ENCODE results near the gene LCOR.
A peak's percentile ranks its signal among the peaks of the same experiment; 100 is the strongest.

LCOR gene

DNA sequence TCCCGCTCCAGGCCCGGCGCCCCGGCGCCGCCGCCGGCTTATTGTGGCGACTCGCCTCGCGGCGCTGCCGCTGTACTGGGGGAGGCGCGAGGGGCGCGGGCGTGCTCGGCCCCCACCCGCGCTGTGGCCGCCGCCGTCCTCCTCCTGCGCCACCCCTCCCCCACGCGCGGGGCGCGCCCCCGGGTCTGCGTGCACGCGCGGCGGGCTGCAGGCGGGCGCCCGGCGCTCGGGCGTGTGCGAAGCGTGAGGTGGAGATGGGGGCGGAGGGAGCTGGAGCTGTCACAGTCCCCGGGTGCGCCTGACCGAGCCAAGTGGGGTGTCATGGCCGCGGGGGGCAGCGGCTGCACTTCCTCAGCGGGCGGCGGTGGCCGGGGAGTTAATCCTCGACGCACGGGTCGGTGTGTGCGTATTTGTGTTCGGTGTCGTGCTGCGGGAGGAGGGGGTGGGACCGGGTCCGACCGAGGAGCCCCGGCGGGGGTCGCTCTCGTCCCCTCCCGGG, 672 bp downstream of the LCOR start:
- peak; percentile 73 for ATAC-seq
- TF ChIP-seq BACH2 (CRISPR knock-in tag; IDR thresholded peaks at IDR 0.05; ENCODE audit: borderline replicate concordance) (peak; percentile 66; the same call in 1 of the 2 replicates), SNAI2 (CRISPR knock-in tag; IDR thresholded peaks at IDR 0.05) (peak; percentile 96), ZC3H10 (CRISPR knock-in tag; IDR thresholded peaks at IDR 0.05) (peak; percentile 67; the same call in 1 of the 2 replicates), PPARA (CRISPR knock-in tag; IDR thresholded peaks at IDR 0.05; ENCODE audit: borderline replicate concordance) (peak; percentile 85; the same call in 1 of the 2 replicates), CSDC2 (CRISPR knock-in tag; IDR thresholded peaks at IDR 0.05) (peak; percentile 94; the same call in 1 of the 2 replicates), OSR1 (CRISPR knock-in tag; IDR thresholded peaks at IDR 0.05) (peak; percentile 86; the same call in 1 of the 2 replicates), RARB (CRISPR knock-in tag; IDR thresholded peaks at IDR 0.05) (no peak), TSHZ2 (CRISPR knock-in tag; IDR thresholded peaks at IDR 0.05) (peak; percentile 95), CREB5 (CRISPR knock-in tag; IDR thresholded peaks at IDR 0.05; ENCODE audit: low read depth) (no peak), ZFP30 (CRISPR knock-in tag; IDR thresholded peaks at IDR 0.05) (peak; percentile 3; the same call in 1 of the 2 replicates), POU6F1 (CRISPR knock-in tag; IDR thresholded peaks at IDR 0.05; ENCODE audit: borderline replicate concordance, low read depth) (no peak)

DNA sequence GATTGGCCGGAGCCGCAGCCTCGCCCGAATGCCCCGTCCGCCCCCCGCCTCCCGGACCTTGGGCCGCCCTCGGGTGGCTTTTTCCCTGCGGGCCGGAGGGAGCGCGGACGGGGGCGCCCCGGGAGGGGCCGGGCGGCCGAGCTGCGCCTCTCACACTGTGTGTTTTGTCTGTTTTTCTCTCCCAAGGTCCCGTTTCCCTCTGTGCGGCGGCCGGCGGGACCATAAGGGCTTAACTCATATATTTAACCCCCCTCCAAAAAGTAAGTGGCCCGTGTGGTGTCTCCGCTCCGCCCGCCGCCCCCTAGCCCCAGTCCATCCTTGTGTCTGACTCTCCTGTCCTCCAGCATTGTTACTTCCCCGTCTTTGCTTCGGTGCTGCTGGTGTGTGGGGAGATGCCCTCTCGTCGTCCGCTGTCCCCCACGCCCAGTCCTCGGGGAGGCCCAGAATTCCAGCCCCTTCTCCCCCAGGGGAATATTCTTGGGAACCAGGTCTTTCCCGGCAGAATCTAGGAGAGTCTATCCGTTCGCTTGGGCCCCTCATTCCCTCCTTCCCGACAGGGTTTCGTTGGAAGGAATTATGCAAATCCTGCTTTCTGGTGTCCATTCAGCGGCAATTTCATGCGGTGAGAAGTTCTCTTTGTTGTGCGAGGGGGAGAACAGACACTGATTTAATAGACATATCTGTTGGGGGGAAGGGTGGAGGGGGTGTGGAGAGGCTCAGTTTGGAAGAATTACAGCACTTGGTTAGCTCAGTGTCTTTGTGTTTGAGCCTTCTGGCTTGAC, 1.3 kb downstream of the LCOR start:
- peak; percentile 42 for ATAC-seq
- no peak for TF ChIP-seq CSDC2 (CRISPR knock-in tag; IDR thresholded peaks at IDR 0.05)
- no peak for TF ChIP-seq TCF4 (CRISPR knock-in tag; IDR thresholded peaks at IDR 0.05; ENCODE audit: borderline replicate concordance)
- 0 out of 2 replicates have a peak, but pooled peaks have one; percentile 34 for TF ChIP-seq ZNF70 (CRISPR knock-in tag; IDR thresholded peaks at IDR 0.05)

DNA sequence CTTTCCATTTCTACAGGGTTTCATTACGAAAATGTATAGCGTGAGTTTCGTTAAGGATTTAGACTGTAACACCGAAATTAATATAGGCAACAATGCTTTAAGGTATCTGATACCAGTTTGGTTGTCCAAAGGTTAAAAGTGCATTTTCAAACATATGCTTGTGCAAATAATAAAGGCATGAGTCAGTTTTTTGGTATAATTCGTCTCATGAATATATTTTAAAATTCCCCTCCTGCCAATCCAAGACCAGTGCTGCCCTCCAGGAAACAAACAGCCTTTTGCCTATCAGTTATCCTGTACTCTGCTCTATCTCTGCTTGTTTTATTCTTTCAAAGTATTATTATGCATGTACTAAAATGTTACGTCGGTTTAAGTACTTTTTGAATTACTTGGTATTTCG, 2.0 kb downstream of the LCOR start:
- no peak for TF ChIP-seq RARB (CRISPR knock-in tag; IDR thresholded peaks at IDR 0.05)
- no peak for TF ChIP-seq ISL1 (CRISPR knock-in tag; IDR thresholded peaks at IDR 0.05)
- TF ChIP-seq SNAI2 (CRISPR knock-in tag; IDR thresholded peaks at IDR 0.05) = no peak
- TF ChIP-seq POU6F1 (CRISPR knock-in tag; IDR thresholded peaks at IDR 0.05; ENCODE audit: borderline replicate concordance, low read depth) = no peak
- no peak for TF ChIP-seq ESRRG (CRISPR knock-in tag; IDR thresholded peaks at IDR 0.05)
- TF ChIP-seq ZFP3 (CRISPR knock-in tag; IDR thresholded peaks at IDR 0.05) = no peak
- TF ChIP-seq GLIS3 (CRISPR knock-in tag; IDR thresholded peaks at IDR 0.05) = no peak
- TF ChIP-seq ZNF565 (CRISPR knock-in tag; conservative IDR thresholded peaks at IDR 0.05; ENCODE audit: low read depth) = no peak
- TF ChIP-seq ARNTL (CRISPR knock-in tag; IDR thresholded peaks at IDR 0.05; ENCODE audit: borderline replicate concordance, low read depth) = no peak
- peak; percentile 12; the same call in 2 of the 3 replicates for ATAC-seq

GRCh38 chr10:96835899-96836298, 3.8 kb downstream of the LCOR start:
- no peak for ATAC-seq
- no peak for TF ChIP-seq ZNF8 (CRISPR knock-in tag; IDR thresholded peaks at IDR 0.05)
- no peak for TF ChIP-seq TSHZ2 (CRISPR knock-in tag; IDR thresholded peaks at IDR 0.05)
- no peak for TF ChIP-seq OSR1 (CRISPR knock-in tag; IDR thresholded peaks at IDR 0.05)
- no peak for TF ChIP-seq GLIS3 (CRISPR knock-in tag; IDR thresholded peaks at IDR 0.05)
- TF ChIP-seq PATZ1 (CRISPR knock-in tag; IDR thresholded peaks at IDR 0.05; ENCODE audit: borderline replicate concordance) = no peak
- TF ChIP-seq, protein P1, sequence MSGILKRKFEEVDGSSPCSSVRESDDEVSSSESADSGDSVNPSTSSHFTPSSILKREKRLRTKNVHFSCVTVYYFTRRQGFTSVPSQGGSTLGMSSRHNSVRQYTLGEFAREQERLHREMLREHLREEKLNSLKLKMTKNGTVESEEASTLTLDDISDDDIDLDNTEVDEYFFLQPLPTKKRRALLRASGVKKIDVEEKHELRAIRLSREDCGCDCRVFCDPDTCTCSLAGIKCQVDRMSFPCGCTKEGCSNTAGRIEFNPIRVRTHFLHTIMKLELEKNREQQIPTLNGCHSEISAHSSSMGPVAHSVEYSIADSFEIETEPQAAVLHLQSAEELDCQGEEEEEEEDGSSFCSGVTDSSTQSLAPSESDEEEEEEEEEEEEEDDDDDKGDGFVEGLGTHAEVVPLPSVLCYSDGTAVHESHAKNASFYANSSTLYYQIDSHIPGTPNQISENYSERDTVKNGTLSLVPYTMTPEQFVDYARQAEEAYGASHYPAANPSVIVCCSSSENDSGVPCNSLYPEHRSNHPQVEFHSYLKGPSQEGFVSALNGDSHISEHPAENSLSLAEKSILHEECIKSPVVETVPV (CRISPR knock-in tag; IDR thresholded peaks at IDR 0.05) = no peak

Measured in SK-N-SH treated with all-trans-retinoic acid at 6 μM for 48 hours (cell line).